GM19043 (cell line): ENCODE data around the gene UBE2U.

Experiments used
- ATAC-seq: cut with Tn5 transposase; IDR thresholded peaks from one replicate; pipeline ENCODE4 v1.9.1; 2021; ENCODE audit warnings: low read depth; ENCODE audit not compliant: unreplicated experiment

The UBE2U gene

DNA sequence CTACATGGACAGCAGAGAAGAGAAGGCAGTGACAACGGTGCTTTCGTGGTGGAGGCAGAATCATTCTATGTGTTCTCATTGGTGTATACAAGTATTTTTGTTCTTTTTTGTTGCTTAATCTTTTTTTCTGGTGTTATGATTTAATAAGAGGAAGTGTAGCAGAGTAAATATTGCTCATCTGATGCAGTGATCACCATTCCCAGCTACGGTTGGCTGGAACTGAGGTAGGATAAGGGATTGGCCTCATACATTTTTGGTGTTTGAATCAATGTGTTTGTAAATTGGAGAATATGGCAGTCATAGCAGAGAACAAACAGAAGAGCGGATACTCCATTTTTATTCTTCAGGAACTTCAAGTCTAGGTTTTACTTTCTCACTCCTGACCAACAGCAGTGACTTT, 76.6 kb downstream of the UBE2U start:
- no peak for ATAC-seq

GRCh38 chr1:64282351-64282750, 78.9 kb downstream of the UBE2U start:
- no peak for ATAC-seq

DNA sequence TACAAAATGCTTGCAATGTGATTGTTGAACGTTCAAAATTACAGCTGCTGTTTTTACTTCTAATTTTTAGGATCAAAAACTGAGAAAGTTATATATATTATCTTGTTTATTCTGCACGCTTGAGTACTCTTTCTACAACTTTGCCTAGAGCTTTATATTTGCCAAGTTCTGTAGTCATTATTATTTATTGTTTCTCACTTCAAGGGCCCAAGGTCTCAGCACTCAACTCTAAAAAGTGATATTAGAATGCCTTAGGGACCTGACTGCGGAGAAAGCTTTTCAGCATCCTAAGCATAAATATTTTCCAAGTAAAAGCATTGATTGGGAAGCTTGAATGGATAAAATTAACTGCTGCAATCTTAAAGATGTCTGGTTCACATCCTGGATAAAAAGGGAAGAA, 83.6 kb downstream of the UBE2U start:
- ATAC-seq, result no peak

GRCh38 chr1:64290420-64290819, 87.0 kb downstream of the UBE2U start:
- no peak for ATAC-seq

GRCh38 chr1:64291931-64292330, 88.5 kb downstream of the UBE2U start:
- ATAC-seq, result no peak

DNA sequence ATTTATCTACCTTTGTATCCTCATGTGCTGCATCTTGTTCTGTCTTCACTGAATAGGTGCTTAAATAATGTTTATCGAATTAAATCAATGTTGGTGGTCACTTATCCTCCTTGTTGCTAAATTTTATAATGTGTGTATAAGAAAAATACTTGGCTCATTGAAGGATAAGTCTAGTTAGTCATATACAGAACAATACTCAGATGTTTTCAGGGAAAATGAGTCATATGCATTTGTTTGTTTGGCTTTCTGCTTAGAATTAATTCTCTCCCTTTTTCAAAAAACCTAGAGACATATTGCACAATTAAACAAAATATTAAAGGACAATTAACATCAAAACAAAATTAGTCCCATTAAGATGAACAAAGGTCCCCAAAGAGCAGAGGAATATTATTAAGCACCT, 89.0 kb downstream of the UBE2U start:
- no peak for ATAC-seq

GRCh38 chr1:64293820-64294219, 90.4 kb downstream of the UBE2U start:
- no peak for ATAC-seq

DNA sequence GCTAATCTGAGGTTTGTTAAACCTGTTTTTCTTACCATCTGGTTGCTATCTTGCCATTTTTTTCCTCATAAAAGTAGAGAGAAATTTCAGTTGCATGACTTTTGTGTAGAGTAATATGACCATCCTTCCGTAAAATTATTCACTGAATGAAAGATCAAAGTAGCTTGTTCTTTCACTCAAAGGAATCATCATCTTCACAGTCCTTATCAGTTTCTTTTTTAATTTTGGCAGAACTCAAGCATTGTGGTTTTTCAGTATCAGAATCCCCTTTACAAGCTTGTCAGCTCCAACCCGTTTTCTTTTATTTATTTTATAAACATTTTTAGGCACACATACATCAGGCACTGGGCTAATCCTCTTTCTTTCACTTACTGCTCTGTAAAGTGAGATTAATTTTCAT, 91.7 kb downstream of the UBE2U start:
- no peak for ATAC-seq

- no peak for ATAC-seq
These were observed 92.1 kb downstream of the UBE2U start for GRCh38 chr1:64295561-64295960.

DNA sequence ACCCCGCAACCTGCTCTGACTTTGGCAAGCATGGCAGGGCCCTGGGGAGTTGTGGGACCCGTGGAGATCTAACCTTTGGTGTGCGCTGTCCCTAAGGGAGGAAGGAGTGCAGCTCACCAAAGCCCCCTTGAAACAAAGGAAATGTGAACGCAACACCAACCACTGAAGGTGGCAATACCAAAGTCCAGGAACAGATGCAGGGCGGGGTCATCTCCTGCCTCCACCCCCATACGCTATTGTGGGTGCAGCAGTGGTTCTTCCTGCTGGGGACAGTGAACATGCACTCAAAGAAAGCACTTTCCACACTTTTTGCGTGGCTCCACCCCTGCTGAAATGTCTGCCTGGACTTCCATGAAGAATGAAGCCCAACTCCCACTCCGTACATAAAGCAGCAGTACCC, 93.0 kb downstream of the UBE2U start:
- ATAC-seq, result no peak

DNA sequence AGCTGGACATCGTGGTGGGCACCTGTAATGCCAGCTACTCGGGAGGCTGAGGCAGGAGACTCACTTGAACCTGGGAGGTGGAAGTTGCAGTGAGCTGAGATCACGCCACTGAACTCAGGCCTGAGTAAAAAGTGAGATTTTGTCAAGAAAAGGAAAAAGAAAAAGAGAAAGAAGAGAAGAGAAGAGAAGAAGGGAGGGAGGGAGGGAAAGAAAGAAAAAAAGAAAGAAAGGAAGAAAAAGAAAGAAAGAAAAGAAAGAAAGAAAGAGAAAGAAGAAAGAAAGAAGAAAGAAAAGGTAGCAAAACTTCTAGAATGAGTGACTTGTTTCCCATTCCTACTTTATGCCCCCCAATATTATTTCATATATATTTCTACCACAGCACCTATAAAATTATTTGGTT, 98.8 kb downstream of the UBE2U start:
- ATAC-seq, result no peak

- no peak for ATAC-seq
These were observed 99.5 kb downstream of the UBE2U start for GRCh38 chr1:64302971-64303370.

DNA sequence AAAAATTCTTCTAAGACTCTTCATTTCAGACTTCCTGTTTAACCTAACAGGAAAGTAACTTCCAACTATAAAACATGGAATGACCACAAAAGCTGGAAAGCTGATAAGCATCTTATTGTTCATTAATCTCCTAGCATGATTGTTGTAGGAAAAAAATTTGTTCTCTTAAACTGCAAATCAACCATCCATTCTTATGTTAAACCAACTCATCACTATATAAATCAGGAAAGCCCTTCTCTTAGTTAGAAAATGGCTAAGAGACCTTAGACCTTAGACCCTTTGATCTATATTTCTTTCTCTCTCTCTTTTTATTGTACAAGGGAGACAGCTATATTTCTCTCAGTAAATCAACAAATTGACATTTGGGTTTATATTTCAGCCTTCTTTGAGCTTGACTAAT, 101.4 kb downstream of the UBE2U start:
- ATAC-seq, result no peak

- no peak for ATAC-seq
These were observed 105.4 kb downstream of the UBE2U start for GRCh38 chr1:64308866-64309265.

DNA sequence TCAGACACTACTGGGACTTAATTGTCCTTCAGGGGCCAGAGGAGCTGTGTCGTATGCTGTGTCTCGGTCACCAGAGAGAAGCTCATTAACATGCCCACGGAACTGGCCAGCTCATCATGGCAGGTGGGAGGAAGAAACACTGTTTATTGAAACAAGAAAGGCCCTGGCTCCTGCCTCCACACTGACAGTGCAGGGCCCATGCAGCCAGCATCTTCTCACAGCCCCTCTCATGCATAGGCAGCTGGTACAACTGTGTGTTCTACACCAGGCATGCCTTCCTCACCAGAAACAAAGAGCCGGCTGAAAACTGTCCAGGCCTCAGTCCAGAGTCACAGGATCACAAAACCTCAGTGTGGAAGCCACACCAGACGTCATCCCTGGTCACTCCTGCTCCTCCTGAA, 106.0 kb downstream of the UBE2U start:
- no peak for ATAC-seq

GRCh38 chr1:64310760-64311159, 107.3 kb downstream of the UBE2U start:
- no peak for ATAC-seq

DNA sequence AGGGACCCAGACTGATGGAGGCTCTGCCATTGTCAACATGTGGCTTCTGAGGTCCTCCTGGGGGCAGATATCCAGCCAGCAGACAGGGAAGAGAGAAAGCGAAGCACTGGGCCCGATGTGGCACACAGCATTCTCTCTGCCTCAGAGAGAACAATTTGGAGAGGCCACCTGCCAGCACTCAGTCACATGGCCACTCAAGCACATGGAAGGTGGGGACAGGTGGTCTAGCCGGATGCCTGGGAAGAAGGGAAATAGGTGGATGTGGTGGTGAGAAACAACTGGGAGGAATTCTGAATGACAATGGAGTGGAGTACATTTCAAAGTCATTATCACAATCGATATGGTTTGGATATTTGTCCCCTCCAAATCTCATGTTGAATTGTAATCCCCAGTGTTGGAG, 109.0 kb downstream of the UBE2U start:
- ATAC-seq, result no peak

DNA sequence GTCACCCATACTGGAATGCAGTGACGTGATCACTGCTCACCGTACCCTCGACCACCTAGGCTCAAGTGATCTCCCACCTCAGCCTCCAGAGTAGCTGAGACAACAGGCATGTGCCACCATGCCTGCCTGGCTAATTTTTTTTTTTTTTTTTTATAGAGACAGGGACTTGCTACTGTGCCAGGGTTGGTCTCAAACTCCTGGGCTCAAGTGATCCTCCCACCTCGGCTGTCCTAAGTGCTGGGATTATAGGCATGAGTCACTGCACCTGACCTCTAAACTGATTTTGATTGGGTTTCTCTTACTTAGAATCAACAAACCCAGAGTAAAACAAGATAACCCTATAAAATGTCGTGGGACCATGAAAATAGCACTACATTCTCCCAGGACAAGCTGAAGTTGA, 112.0 kb downstream of the UBE2U start:
- ATAC-seq, result no peak
